ENCODE results near the gene ATP9B.

DNA sequence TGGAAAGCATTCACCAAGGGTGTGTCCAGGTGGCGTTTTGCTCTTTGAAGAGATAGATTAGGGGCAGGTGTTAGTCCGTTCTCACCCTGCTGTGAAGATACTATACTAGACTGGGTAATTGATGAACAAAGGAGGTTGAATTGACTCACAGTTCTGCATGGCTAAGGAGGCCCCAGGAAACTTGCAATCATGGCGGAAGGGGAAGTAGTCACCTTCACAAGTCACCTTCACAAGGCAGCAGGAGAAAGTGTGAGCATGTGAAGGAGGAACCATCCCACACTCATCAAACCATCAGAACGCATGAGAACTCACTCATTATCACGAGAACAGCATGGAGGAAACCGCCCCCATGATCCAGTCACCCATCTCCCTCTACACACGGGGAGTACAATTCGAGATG, 190.8 kb downstream of the ATP9B start:
- TF ChIP-seq TAF1 (IDR thresholded peaks at IDR 0.05; ENCODE audit: borderline replicate concordance, insufficient read depth, low read length): no peak
- TF ChIP-seq, protein P1, sequence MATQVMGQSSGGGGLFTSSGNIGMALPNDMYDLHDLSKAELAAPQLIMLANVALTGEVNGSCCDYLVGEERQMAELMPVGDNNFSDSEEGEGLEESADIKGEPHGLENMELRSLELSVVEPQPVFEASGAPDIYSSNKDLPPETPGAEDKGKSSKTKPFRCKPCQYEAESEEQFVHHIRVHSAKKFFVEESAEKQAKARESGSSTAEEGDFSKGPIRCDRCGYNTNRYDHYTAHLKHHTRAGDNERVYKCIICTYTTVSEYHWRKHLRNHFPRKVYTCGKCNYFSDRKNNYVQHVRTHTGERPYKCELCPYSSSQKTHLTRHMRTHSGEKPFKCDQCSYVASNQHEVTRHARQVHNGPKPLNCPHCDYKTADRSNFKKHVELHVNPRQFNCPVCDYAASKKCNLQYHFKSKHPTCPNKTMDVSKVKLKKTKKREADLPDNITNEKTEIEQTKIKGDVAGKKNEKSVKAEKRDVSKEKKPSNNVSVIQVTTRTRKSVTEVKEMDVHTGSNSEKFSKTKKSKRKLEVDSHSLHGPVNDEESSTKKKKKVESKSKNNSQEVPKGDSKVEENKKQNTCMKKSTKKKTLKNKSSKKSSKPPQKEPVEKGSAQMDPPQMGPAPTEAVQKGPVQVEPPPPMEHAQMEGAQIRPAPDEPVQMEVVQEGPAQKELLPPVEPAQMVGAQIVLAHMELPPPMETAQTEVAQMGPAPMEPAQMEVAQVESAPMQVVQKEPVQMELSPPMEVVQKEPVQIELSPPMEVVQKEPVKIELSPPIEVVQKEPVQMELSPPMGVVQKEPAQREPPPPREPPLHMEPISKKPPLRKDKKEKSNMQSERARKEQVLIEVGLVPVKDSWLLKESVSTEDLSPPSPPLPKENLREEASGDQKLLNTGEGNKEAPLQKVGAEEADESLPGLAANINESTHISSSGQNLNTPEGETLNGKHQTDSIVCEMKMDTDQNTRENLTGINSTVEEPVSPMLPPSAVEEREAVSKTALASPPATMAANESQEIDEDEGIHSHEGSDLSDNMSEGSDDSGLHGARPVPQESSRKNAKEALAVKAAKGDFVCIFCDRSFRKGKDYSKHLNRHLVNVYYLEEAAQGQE (IDR thresholded peaks at IDR 0.05; ENCODE audit: insufficient read depth in 1 of 2, low read depth in 2 of 2, low read length in 2 of 2): no peak
- no peak for TF ChIP-seq POLR2AphosphoS5 (IDR thresholded peaks at IDR 0.05; ENCODE audit: low read depth, low read length)
- no peak for TF ChIP-seq FOXP2 (optimal IDR thresholded peaks at IDR 0.05; ENCODE audit: borderline replicate concordance, extremely low read depth, extremely low read length, insufficient read depth)
- no peak for TF ChIP-seq SIN3A (IDR thresholded peaks at IDR 0.05; ENCODE audit: borderline replicate concordance, insufficient read depth, low read length)
